Fibroblast of skin of right biceps (primary cell): ENCODE data around the gene LUM.

ENCODE experiments used
- DNase-seq: peaks from one replicate; pipeline ENCODE4 v3.0.0-alpha.2; 2013

Gene LUM, protein sequence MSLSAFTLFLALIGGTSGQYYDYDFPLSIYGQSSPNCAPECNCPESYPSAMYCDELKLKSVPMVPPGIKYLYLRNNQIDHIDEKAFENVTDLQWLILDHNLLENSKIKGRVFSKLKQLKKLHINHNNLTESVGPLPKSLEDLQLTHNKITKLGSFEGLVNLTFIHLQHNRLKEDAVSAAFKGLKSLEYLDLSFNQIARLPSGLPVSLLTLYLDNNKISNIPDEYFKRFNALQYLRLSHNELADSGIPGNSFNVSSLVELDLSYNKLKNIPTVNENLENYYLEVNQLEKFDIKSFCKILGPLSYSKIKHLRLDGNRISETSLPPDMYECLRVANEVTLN

DNA sequence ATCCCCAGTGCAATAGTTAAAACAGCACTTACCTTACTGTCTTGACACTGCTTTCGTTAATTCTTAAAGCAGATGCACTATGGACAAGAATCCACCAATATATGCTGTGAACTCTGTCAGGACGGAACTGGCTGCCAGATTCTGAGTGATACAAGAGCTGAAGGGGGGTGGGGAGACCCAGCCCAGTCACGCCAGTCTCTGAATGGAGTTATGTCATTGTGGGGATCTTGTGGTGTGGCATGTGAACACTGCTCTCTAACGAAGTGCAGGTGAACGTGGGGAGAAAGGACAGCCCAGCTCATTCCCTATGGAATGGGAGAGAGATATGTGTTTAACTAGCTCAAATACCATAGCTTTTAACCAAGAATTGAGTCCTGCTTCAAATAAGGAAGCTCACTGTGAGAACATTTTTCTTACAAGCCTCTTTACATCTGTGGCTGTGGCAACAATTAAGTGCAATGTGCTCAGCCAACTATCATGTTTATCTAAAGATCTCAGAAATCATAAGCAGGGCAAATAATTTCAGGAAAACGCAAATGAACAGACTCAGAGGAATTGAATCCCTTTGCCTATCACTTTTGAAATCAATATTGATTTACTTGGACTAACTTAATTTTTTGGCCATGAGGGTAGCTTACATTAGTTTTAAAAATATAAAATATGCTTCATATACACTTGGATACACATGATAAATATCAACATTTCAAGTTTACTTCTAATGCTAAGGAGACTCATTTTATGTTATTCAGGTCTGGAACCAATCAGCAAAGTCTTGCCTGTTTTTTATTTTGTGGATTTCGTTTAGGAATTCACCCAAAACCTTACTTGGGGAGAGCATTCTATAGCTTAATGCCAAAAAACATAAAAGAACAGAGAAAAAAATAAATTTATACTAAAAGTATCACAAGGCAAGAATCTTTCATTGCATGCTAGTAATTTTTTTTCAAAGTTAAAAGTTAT lies at the start of gene LUM:
Gene LUM (minus strand): TSS at position 129 of the 960 bp plus-strand sequence. CDS start 2,515 bp downstream, outside the sequence.
- DNase-seq = peak; percentile 93

DNA sequence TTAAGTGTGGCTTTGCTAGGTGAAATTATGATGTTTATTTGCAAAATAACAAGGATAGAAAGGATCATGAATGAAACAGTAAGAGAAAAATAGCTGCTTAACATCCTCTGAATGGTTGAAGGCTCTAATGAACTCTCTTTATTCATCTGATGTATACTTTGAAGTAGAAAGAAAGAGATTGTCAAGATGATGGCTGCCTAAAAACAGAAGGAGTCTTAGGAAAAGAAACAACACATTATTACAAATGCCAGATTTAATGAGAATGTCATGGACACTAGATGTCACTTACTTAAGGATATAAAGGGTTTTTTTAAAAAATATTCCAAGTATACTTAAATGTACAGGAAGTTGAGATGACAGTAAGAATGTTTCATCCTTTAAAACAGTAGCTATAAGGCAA lies 49.7 kb upstream of the LUM start:
- no peak for DNase-seq

DNA sequence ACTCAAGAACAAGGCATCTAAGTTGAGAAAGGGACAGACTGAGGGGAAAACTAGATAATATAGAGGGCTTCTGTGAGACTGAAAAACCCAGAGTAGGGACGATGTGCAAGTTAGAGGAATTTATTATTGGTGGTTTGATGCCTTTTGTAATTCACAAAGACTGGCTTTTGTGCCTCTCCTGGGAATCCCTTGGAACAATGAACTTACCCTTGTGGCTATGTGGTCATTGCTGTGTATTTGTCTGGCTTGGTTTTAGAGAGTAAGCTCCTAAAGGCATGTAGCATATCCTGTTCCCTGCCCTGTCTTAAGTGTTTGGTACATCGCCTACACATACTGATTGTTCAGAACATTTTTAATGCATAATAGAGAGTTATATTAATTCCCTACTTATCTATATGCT lies 44.7 kb upstream of the LUM start:
- DNase-seq = no peak

DNA sequence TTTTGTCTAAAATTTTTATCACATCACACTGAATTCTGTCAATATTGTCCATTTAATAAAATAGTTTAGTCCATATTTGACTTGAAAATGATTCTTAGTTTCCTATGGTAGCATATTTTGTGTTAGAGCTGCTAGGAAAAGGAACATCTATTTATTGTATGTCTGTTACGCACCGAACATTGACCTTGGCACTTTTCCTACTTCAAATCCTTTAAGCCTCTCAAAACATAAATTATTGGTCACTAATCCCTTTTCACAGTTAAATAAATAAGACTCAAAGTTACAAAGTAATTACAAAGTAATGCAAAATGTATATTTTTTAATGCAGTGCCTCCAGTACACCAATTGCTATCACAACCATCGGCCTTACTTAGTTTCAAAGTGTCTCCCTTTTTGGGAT lies 42.8 kb upstream of the LUM start:
- DNase-seq = no peak

DNA sequence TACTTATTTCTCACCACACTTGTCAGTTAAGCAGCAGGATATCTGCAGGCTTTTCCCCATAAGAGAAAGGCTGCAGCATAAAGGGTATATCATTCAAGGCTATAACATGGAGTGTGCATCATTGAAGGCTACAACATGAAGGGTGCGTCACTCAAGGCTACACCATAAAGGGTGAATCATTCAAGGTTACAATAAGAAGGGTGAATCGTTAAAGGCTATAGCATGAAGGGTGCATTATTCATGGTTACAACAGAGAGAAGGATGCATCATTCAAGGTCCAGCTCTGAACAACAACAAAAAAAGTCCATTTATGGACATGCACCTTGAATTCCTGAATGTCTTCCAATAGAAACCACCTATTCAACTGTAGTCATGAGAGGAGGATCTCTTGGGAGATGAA lies 32.8 kb upstream of the LUM start:
- DNase-seq = peak; percentile 71

DNA sequence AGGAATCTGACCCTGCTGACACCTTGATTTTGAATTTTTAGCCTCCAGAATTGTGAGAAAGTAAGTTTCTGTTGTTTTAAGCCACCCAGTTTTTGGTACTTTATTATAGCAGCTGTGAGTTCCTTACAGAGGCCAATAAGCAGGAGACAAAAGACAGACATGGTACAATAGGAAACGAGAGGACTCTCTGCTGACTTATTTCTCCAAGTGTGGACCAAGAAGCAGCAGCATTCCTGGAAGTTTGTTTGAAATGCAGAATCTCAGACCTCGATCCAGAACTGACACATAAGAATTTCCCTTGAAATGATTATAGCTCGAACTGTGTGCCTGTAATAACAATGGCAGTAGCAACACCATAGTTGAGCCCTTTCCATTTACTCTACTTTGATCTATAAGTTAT lies 31.9 kb upstream of the LUM start:
- DNase-seq = no peak

DNA sequence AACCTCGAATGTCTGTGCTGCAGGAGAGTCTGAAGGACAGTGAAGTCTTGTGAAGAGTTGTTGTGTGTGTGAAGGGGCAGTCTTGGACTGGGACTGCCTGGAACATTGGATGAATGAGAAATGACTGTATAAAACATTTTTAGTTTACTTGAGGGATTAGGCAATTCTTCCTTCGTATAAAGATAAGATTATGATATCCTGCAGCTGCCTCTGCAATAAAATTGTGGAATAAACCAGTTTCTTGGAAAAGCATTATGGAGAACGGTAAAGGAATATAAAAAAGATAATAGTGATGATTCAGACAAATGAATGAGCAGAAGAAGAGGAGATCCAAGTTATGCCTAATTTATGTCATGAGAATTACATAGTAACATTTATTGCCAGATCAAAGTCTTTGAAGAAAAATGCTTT lies 30.9 kb upstream of the LUM start:
- peak; percentile 49 for DNase-seq

DNA sequence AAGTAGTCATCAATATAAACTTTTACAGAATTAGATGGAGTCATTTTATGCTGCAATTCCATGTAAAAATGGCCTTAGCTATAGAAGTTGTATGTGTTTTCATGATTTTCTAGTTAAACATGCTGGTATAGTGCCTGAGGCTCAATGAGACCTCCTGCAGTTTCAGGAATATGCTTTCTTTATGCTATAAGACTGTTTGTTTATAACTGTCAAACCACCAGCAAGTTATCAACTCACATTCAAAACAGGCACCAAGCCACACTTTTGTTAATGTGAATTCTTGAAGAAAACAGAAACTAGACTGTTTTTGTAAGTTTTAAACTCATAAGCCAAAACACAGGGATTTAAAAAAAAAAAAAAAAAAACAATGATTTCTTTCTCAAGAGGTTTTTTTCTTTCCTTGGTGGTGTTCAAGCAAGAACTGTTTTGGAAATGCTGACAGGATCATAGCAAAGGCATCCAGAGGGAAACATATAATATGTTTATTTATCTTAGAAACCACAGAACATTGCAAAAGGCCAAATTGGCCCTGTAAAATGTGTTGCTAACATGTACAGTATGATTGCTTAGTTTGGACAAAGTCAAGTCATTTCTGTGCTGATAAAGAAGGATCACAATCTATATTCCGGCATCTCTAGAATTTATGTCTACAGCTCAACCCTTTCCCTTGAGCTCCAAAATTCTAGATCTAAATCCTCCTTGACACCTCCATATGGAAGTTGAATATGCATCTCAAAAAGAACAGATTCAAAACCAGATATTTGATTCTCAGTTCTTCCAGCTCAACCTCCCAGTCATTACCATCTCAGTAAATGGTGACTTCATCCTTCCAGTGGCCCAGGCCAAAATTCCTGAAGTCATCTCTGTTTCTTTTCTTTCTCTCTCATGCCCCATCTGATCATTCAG lies 29.0 kb upstream of the LUM start:
- DNase-seq = peak; percentile 90

DNA sequence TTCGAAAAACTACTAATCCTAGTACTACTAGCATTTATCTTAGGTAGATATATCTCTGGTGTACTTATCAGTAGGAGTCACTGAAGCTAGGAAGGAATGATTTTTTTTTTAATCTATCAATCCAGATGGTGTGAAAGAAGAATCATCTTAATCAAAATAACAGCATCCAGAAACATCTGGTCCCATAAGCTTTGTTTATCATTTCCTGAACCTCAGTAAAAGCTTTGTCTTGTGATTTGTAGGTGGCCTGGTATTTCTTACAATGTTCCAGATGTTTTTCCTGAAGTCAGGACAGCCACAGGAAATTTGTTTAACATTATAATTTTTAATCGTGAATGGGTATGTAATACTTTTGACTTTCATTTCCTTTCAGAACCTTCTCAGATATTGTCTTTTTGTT lies 28.0 kb upstream of the LUM start:
- peak; percentile 27 for DNase-seq

DNA sequence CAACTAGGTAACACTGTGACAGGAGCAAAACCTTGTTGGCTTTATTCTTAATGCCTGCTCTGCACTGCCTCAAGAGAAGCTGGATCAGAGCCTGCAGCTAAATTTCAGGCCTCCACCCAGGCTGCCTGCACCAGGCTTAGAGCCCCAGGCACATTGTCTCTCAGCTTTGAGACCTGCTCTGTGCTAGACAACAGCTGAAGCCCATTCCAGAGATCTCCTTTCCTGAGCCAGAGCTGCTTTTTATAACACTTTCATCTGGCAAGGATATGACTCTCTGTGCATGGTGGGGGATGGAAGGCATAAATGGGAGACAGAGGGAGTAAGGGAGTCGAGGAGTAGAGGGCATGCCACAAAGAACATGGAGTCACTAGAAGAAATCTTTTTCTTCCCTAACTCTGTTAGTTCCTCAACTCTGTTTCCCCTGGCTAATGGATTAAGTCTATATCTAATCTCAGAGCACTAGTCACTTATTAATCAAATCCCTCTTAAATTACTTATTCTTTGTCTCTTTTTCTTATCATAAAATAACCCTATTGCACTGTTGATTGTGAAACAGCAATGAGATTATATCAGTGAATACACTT lies 27.1 kb upstream of the LUM start:
- DNase-seq = peak; percentile 46

DNA sequence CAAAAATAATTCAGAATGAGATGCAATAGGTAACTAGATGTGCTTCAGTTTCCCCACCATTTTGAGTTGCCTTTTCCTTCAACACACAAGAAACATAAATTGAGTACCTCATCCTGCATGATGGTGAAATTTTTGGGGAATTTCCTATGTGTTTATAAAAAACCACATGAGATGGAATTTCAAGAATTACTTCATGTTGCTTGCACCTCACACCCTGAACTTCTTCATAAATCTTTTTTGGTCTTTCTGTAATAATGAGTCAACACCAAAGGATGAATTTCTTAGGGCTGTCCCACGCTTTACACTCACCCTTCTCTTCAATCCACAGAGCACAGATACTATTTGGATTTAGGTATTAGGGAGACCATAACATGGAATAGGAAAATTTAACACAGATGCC lies 22.6 kb upstream of the LUM start:
- peak; percentile 94 for DNase-seq

DNA sequence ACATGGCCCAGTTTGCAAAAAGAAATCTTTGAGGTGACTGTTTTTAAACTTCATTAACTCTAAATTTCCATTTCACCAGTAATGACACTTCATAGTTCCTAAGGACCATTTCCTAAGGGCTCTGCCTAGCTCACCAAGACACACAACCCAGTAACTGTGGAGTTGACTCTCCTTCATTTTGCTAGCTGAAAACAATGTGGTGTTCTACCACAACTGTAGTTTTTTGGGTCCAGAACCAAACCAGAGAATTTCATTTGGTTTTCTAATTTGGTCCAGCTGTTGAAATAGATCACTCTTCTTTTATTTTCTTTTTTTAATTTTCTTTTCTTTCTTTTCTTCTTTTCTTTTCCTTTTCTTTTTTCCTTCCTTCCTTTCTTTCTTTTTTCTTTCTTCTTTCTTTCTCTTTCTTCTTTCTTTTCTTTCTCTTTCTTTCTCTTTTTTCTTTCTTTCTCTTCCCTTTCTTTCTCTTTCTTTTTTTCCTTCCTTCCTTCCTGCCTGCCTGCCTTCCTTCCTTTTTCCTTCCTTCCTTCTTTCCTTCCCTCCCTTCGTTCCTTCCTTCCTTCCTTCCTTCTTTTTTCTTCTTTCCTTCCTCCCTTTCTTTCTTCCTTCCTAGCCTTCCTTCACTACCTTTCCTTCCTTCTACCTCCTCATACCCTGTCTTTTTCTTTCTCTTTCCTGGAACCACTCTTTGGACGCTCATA lies 18.5 kb upstream of the LUM start:
- DNase-seq = no peak

DNA sequence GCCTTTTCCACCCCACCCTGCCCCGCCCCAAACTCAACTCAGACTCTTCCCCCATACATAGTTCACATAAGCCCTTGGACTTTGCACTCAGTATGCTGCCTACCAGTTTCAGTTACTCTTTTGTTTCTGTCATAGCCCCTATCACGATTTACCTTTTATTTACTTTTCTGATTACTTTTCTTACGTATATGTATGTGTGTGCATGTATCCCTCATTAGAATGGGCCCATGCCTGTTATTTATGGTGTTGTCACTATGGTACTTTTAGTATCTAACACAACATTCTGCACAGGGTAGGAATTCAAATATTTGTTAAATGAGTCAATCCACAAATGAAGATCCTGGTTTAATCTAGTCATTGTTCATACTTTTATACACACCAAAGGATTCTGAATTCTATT lies 16.5 kb upstream of the LUM start:
- DNase-seq = peak; percentile 87

DNA sequence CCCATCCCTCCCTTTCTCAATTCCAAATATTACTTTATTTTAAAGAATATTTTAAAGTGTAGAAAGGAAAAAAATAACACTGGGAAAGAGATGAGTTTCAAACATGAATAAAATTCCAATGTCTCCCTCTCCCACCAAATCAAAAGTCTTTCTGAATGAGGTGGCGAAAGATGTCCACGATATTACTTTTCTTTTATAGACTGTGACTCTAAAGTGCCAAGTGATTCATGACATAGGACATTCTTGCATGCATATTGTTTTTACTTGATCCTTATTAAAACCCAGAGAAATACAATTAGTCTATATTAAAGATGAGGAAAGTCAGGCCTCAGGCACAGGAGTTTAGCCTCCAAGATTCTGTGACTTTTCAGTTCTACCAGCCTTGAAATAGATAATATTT lies 16.0 kb upstream of the LUM start:
- peak; percentile 85 for DNase-seq

DNA sequence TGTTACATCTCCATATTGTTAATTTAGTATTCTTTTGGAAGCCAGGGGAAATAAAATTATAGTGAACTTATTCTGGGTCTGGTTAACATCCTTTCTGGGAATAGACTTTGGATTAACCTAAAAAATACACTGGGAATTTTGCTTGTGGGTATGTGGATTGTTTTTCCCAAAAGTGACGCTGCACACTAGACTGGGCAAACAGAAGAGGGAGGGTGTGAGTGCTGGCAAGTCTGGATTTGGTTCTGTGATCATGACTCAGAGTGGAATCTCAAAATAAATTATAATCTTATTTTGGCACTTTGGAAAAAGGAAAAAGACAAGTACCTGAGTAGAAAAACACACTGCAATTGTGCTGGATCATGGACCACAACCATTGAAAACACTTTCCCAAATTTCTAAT lies 15.2 kb upstream of the LUM start:
- DNase-seq = no peak

DNA sequence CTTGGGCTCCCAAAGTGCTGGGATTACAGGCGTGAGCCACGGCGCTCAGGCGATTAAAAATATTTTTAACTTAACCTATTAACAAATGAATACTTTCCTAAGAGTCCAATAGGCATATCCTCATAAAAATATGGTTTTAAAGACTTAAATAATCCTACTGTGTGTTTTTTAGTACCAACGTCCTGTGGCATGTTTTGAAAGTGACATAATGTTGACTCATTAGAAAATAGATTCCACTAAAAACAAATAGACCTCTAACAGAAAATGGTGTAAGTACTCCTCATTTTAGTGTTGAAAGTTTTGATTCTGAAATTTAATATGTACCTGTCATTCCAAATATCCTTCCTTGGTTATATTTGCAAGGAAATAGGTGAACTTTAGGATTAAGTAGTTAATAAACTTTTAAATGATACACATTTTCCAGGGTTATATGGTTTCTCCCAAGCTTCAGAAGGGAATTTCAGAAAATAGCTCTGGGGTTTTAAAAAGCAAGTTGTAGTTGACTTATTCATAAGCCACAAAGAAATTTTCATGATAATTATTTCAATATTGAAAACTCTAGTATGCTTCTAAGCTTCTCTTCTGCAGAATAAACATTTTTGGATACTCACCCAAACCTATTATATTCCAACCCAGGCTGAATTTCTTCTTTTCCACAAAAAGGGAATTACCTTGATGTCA lies 12.1 kb upstream of the LUM start:
- no peak for DNase-seq

DNA sequence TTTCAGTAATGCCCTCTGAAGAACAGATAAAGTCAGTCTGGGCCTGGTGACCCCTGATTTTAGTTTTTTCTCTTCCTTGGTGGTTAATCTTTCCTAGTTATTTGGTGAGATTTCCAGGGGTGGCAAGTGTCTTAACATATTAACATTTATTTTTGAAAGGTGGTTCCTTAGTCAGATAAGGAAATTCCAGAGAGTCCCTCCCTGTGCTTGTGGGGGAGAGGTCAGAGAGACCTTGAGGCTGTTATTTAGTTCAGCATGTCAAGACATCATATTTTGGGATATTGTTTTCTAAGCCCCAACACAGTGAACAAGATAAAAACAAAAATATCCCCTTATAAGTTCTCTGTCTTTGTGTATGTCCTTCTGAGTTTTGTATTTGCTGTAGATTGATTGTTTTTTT lies 9.5 kb upstream of the LUM start:
- DNase-seq = no peak

DNA sequence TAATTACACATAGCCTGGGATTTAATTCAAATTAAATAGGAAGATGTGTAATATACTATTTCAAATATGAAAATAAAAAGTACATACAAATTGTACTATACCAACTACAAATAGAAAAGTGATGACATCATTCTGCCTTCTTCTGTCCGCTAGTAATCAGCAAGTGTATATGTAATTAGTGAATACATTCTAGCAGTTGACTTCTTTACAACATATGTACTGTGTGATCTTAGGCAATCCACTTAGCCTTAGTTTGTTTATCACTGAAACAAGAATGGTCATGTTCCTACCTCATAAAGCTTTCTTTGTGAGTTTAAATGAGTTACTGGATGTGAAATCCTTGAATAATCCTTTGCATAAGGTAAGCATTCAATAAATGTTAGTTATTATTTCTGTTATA lies 7.8 kb upstream of the LUM start:
- DNase-seq = no peak

DNA sequence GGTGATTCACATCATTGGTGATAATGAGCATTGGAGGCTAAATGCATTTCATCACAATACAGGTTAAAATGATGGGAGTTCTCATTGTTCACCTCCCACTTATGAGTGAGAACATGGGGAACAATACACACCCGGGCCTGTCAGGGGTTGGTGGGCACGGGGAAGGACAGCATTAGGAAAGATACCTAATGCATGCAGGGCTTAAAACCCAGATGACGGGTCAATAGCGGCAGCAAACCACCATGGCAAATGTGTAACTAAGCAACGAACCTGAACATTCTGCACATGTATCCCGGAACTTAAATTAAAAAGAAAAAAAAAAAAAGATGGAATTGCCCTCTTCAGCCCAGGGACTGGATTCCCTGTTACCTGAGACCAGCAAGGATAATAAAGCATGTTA lies 2.3 kb upstream of the LUM start:
- DNase-seq = no peak

DNA sequence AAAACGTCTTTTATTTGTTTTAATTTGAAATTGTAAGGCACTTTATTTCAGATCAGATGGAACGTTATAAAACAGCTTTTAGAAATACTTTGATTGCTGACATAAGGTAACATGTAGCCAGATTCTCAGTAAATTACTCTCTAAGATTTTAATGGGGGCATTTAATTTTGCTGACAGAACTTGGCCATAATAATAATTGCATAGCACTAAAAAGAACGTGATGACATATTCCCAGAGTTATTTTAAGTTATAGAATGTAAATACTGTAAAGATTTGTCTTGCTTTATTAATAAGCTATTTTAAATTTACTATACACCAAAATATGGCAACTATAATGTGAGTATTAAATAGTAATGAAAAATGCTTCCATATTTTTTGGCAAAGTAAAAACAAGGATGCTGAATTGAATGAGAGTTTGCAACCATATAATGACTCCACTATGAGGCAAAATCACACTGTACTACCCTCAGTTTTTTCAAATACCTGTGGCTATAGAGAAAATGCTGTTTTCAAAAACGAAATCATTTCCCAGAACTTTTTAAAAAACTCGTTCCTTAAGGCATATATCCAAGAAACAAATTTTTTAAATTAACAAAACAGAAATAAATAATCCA lies 876 bp downstream of the LUM start:
- no peak for DNase-seq
